ENCODE measurements around the gene CHD8. TPM values are rescaled to one million over a fixed set of nuclear protein-coding genes. Genes with fewer than 3 reads are reported as not detected.

Gene CHD8
- total and polyA plus RNA-seq, 2 of the 13 experiments (the other 11 are each of a cell fraction or from before 2014, with no cell fraction given): 35.1 to 79.6 TPM

DNA sequence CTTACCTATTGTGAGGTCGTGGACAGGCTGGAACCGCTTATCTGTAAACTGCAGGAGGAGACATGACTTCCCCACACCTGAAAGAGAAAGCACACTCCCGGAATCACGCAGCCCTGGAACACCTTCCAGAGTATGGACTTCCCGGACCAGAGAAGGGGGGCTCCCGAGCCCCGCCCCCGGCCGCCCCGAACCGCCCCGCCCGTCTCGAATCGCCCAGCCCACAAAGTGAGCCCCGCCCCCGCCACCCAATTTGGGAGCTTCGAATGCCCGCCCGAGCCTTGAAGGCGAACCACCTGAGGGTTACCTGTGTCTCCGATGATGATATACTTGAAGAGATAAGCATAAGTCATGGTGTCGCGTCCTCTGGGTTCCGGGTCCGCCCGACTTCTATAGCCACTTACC lies 20.6 kb upstream of the CHD8 start (continued):
- TF ChIP-seq FOXP1 (IDR thresholded peaks at IDR 0.05) (no peak), FOXP1 (CRISPR knock-in tag; IDR thresholded peaks at IDR 0.05) (no peak), HNRNPUL1 (IDR thresholded peaks at IDR 0.05; ENCODE audit: low read depth, low read length) (no peak), ZNF883 (CRISPR knock-in tag; IDR thresholded peaks at IDR 0.05; ENCODE audit: not compliant biosample characterization) (no peak), NR1H2 (CRISPR knock-in tag; IDR thresholded peaks at IDR 0.05; ENCODE audit: borderline replicate concordance, low read depth) (no peak), POLR2AphosphoS2 (IDR thresholded peaks at IDR 0.05; ENCODE audit: low read depth, low read length) (no peak), ZNF430 (CRISPR knock-in tag; IDR thresholded peaks at IDR 0.05) (no peak), SP2 (CRISPR knock-in tag; IDR thresholded peaks at IDR 0.05) (no peak), MIER2 (CRISPR knock-in tag; IDR thresholded peaks at IDR 0.05) (peak; percentile 75; the same call in 1 of the 2 replicates), ZNF678 (CRISPR knock-in tag; IDR thresholded peaks at IDR 0.05) (no peak), ZFYVE20 (CRISPR knock-in tag; IDR thresholded peaks at IDR 0.05; ENCODE audit: borderline replicate concordance, low read depth) (no peak), PHF8 (CRISPR knock-in tag; IDR thresholded peaks at IDR 0.05) (no peak; the same call in 1 of the 2 replicates), KAT8 (CRISPR knock-in tag; IDR thresholded peaks at IDR 0.05) (no peak), JUNB (CRISPR knock-in tag; IDR thresholded peaks at IDR 0.05; ENCODE audit: borderline replicate concordance) (no peak), ZSCAN31 (CRISPR knock-in tag; IDR thresholded peaks at IDR 0.05; ENCODE audit: low read depth) (no peak), KLF15 (CRISPR knock-in tag; IDR thresholded peaks at IDR 0.05; ENCODE audit: borderline replicate concordance) (no peak), KLF11 (CRISPR knock-in tag; IDR thresholded peaks at IDR 0.05) (no peak), STAT5B (CRISPR knock-in tag; IDR thresholded peaks at IDR 0.05) (no peak), ZNF746 (CRISPR knock-in tag; IDR thresholded peaks at IDR 0.05) (no peak)
- TF ChIP-seq, protein P1, sequence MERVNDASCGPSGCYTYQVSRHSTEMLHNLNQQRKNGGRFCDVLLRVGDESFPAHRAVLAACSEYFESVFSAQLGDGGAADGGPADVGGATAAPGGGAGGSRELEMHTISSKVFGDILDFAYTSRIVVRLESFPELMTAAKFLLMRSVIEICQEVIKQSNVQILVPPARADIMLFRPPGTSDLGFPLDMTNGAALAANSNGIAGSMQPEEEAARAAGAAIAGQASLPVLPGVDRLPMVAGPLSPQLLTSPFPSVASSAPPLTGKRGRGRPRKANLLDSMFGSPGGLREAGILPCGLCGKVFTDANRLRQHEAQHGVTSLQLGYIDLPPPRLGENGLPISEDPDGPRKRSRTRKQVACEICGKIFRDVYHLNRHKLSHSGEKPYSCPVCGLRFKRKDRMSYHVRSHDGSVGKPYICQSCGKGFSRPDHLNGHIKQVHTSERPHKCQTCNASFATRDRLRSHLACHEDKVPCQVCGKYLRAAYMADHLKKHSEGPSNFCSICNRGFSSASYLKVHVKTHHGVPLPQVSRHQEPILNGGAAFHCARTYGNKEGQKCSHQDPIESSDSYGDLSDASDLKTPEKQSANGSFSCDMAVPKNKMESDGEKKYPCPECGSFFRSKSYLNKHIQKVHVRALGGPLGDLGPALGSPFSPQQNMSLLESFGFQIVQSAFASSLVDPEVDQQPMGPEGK (CRISPR knock-in tag; IDR thresholded peaks at IDR 0.05): peak; percentile 91
- TF ChIP-seq, protein P2, sequence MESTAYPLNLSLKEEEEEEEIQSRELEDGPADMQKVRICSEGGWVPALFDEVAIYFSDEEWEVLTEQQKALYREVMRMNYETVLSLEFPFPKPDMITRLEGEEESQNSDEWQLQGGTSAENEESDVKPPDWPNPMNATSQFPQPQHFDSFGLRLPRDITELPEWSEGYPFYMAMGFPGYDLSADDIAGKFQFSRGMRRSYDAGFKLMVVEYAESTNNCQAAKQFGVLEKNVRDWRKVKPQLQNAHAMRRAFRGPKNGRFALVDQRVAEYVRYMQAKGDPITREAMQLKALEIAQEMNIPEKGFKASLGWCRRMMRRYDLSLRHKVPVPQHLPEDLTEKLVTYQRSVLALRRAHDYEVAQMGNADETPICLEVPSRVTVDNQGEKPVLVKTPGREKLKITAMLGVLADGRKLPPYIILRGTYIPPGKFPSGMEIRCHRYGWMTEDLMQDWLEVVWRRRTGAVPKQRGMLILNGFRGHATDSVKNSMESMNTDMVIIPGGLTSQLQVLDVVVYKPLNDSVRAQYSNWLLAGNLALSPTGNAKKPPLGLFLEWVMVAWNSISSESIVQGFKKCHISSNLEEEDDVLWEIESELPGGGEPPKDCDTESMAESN (CRISPR knock-in tag; conservative IDR thresholded peaks at IDR 0.05): no peak; the same call in 1 of the 2 replicates
- TF ChIP-seq, protein P3, sequence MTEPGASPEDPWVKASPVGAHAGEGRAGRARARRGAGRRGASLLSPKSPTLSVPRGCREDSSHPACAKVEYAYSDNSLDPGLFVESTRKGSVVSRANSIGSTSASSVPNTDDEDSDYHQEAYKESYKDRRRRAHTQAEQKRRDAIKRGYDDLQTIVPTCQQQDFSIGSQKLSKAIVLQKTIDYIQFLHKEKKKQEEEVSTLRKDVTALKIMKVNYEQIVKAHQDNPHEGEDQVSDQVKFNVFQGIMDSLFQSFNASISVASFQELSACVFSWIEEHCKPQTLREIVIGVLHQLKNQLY (CRISPR knock-in tag; IDR thresholded peaks at IDR 0.05): no peak
- TF ChIP-seq, protein P4, sequence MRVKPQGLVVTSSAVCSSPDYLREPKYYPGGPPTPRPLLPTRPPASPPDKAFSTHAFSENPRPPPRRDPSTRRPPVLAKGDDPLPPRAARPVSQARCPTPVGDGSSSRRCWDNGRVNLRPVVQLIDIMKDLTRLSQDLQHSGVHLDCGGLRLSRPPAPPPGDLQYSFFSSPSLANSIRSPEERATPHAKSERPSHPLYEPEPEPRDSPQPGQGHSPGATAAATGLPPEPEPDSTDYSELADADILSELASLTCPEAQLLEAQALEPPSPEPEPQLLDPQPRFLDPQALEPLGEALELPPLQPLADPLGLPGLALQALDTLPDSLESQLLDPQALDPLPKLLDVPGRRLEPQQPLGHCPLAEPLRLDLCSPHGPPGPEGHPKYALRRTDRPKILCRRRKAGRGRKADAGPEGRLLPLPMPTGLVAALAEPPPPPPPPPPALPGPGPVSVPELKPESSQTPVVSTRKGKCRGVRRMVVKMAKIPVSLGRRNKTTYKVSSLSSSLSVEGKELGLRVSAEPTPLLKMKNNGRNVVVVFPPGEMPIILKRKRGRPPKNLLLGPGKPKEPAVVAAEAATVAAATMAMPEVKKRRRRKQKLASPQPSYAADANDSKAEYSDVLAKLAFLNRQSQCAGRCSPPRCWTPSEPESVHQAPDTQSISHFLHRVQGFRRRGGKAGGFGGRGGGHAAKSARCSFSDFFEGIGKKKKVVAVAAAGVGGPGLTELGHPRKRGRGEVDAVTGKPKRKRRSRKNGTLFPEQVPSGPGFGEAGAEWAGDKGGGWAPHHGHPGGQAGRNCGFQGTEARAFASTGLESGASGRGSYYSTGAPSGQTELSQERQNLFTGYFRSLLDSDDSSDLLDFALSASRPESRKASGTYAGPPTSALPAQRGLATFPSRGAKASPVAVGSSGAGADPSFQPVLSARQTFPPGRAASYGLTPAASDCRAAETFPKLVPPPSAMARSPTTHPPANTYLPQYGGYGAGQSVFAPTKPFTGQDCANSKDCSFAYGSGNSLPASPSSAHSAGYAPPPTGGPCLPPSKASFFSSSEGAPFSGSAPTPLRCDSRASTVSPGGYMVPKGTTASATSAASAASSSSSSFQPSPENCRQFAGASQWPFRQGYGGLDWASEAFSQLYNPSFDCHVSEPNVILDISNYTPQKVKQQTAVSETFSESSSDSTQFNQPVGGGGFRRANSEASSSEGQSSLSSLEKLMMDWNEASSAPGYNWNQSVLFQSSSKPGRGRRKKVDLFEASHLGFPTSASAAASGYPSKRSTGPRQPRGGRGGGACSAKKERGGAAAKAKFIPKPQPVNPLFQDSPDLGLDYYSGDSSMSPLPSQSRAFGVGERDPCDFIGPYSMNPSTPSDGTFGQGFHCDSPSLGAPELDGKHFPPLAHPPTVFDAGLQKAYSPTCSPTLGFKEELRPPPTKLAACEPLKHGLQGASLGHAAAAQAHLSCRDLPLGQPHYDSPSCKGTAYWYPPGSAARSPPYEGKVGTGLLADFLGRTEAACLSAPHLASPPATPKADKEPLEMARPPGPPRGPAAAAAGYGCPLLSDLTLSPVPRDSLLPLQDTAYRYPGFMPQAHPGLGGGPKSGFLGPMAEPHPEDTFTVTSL (CRISPR knock-in tag; IDR thresholded peaks at IDR 0.05; ENCODE audit: borderline replicate concordance): 0 out of 2 replicates have a peak, but pooled peaks have one; percentile 16
